Endothelial cell (in vitro differentiated cells): Measurements from ENCODE around the gene CAPN15. TPM values are rescaled to one million over a fixed set of nuclear protein-coding genes. Genes with fewer than 3 reads are reported as not detected.

ENCODE experiments used
- DNase-seq: peaks from one replicate; pipeline ENCODE4 v3.0.0; 2021; ENCODE audit warnings: low spot score
- H3K27ac Mint-ChIP-seq: one replicate; pipeline ENCODE4 v1.8.0; 2021; ENCODE audit warnings: mixed read lengths, inconsistent platforms; ENCODE audit not compliant: unreplicated experiment
- H3K27me3 Mint-ChIP-seq: one replicate; pipeline ENCODE4 v1.8.0; 2021; ENCODE audit warnings: mild to moderate bottlenecking, moderate library complexity, mixed read lengths, inconsistent platforms; ENCODE audit not compliant: unreplicated experiment
- H3K36me3 Mint-ChIP-seq: one replicate; pipeline ENCODE4 v1.8.0; 2021; ENCODE audit warnings: mild to moderate bottlenecking, low read depth, mixed read lengths, inconsistent platforms; ENCODE audit not compliant: unreplicated experiment
- H3K4me1 Mint-ChIP-seq: one replicate; pipeline ENCODE4 v1.8.0; 2021; ENCODE audit warnings: mild to moderate bottlenecking, mixed read lengths, inconsistent platforms; ENCODE audit not compliant: unreplicated experiment
- H3K4me3 Mint-ChIP-seq: one replicate; pipeline ENCODE4 v1.8.0; 2021; ENCODE audit warnings: mild to moderate bottlenecking, mixed read lengths, inconsistent platforms; ENCODE audit not compliant: unreplicated experiment
- H3K9me3 Mint-ChIP-seq: one replicate; pipeline ENCODE4 v1.8.0; 2021; ENCODE audit warnings: mixed read lengths, inconsistent platforms; ENCODE audit not compliant: unreplicated experiment
- total RNA-seq: library from RNA; stranded (reverse); fragmentation: NEBNext Ultra II Directional; extraction: Animal tissue kit (Norgen Biotek cat#: 25700); gene quantifications from one replicate; pipeline ENCODE4 v1.2.1, GENCODE V29; 2021; ENCODE audit not compliant: unreplicated experiment
- TF ChIP-seq, protein P1 (sequence below): fragments of 200-600 bp; sonication (generic); IDR thresholded peaks from one replicate; pipeline ENCODE4 v1.5.0; 2021; ENCODE audit warnings: antibody characterized with exemption; ENCODE audit not compliant: unreplicated experiment

The CAPN15 gene
- total RNA-seq, 1 donor from 2014 or later: 49.0 TPM

DNA sequence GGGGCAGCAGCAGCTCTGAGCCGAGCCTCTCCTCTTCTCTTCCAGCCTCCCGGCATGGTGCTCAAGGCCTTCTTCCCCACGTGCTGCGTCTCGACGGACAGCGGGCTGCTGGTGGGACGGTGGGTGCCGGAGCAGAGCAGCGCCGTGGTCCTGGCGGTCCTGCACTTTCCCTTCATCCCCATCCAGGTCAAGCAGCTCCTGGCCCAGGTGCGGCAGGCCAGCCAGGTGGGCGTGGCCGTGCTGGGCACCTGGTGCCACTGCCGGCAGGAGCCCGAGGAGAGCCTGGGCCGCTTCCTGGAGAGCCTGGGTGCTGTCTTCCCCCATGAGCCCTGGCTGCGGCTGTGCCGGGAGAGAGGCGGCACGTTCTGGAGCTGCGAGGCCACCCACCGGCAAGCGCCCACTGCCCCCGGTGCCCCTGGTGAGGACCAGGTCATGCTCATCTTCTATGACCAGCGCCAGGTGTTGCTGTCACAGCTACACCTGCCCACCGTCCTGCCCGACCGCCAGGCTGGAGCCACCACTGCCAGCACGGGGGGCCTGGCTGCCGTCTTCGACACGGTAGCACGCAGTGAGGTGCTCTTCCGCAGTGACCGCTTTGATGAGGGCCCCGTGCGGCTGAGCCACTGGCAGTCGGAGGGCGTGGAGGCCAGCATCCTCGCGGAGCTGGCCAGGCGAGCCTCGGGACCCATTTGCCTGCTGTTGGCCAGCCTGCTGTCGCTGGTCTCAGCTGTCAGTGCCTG lies 46.7 kb downstream of the CAPN15 start:
- H3K36me3 Mint-ChIP-seq: no peaks in the 10 kb centered on the region
- TF ChIP-seq, protein P1, sequence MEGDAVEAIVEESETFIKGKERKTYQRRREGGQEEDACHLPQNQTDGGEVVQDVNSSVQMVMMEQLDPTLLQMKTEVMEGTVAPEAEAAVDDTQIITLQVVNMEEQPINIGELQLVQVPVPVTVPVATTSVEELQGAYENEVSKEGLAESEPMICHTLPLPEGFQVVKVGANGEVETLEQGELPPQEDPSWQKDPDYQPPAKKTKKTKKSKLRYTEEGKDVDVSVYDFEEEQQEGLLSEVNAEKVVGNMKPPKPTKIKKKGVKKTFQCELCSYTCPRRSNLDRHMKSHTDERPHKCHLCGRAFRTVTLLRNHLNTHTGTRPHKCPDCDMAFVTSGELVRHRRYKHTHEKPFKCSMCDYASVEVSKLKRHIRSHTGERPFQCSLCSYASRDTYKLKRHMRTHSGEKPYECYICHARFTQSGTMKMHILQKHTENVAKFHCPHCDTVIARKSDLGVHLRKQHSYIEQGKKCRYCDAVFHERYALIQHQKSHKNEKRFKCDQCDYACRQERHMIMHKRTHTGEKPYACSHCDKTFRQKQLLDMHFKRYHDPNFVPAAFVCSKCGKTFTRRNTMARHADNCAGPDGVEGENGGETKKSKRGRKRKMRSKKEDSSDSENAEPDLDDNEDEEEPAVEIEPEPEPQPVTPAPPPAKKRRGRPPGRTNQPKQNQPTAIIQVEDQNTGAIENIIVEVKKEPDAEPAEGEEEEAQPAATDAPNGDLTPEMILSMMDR: no peak
- no peak overlapping the region for H3K27ac Mint-ChIP-seq

DNA sequence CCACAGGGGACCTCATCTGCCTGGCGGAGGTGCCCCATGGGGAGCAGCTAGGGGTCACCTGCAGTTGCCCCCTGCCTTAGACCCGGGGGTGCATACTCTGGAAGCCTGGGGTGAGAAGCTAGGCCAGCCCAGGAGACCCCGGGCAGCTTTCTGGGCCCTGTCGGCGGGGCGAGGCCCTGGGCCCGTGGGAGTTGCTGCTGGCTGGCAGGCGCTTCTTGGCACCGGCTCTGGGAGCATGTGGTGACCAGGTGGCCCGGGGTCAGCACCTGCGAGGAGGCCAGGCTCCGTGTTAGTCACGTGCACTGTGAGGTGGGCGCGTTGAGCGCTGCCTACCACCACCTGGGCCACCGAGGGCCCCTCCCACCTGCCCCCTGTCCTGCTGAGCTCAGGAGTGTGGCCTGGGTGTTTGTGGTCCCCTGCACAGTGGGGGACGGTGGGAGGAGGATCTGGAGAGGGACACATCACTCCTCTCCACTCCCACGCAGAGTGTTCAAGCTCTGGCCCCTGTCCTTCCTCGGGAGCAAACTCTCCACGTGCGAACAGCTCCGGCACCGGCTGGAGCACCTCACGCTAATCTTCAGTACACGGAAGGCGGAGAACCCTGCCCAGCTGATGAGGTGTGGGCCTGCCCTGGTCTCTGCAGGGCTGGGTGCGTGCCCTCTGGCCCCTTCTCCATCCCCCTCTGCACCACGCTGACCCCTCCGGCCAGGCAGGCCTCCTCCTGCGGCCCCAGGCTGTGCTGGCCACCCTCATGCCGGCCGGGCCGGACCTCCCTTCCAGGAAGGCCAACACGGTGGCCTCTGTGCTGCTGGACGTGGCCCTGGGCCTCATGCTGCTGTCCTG lies 48.1 kb downstream of the CAPN15 start:
- H3K9me3 Mint-ChIP-seq: no peaks in the 10 kb centered on the region
- no peaks in the 10 kb centered on the region for H3K36me3 Mint-ChIP-seq
- H3K4me1 Mint-ChIP-seq: peaks cover 10% of the 10 kb centered on the region
- TF ChIP-seq, protein P1: no peak
- peaks cover 8% of the 10 kb centered on the region for H3K27me3 Mint-ChIP-seq
- no peak overlapping the region for H3K4me3 Mint-ChIP-seq
- DNase-seq: no peak
- no peak overlapping the region for H3K27ac Mint-ChIP-seq

More for the DNA sequence above, 46.7 kb downstream of the CAPN15 start:
- no peak for DNase-seq
- Mint-ChIP-seq H3K9me3 (no peaks in the 10 kb centered on the region), H3K27me3 (peaks cover 8% of the 10 kb centered on the region), H3K4me3 (no peak overlapping the region), H3K4me1 (peaks cover 10% of the 10 kb centered on the region)

DNA sequence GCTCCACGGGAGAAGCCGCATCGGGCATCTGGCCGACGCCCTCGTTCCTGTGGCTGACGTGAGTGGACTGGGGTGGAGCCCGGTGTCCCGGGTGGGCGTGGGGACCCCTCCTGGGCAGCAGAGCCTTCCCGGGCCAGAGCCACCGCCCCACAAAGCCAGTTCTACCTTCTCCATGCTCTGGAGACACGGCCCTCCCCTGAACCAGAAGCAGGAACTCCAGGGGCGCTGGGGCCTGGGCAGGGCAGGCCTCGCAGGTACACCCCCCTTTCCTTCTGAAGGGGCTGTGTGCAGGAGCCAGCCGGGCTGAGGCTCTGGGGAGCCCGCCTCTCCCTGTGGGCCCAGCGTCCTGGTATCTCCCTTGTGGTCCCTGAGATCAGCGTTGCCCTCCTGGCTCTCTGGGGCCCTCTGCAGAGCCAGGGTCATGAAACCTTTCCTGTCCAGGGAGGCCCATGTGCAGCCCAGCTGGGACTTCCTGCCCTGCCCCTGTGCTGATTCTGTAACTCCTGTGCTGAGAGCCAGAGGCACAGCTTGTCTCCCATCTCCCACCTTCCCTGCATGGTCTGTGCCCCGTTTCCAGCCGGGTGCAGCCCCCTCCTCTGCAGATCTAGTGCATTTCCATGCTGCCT lies 48.8 kb downstream of the CAPN15 start:
- no peak overlapping the region for H3K4me3 Mint-ChIP-seq
- DNase-seq: no peak
- no peaks in the 10 kb centered on the region for H3K9me3 Mint-ChIP-seq
- H3K27me3 Mint-ChIP-seq: peaks cover 8% of the 10 kb centered on the region
- H3K36me3 Mint-ChIP-seq: no peaks in the 10 kb centered on the region
- H3K27ac Mint-ChIP-seq: no peak overlapping the region
- TF ChIP-seq, protein P1: no peak
- H3K4me1 Mint-ChIP-seq: peaks cover 7% of the 10 kb centered on the region

DNA sequence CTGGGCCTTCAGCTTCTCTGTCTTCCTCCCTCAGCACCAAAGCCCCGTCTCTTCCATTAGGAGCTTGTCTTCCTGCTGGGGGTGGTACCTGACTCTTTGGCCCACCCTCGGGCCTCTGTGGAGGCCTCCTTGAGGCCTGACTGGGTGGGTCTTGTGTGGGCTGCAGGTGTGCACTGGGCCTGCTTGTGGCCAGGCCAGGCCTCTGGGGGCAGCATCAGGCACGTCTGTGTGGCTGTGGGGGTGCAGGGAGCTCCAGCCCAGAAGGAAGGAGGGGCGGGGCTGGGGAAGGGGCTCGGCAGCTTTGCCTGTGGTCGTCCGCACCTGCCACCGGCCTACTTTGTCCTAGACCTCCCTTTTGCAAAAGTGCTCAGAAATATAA lies 49.3 kb downstream of the CAPN15 start:
- no peak overlapping the region for H3K27ac Mint-ChIP-seq
- peaks cover 4% of the 10 kb centered on the region for H3K4me1 Mint-ChIP-seq
- DNase-seq: no peak
- no peaks in the 10 kb centered on the region for H3K9me3 Mint-ChIP-seq
- H3K4me3 Mint-ChIP-seq: no peak overlapping the region
- no peaks in the 10 kb centered on the region for H3K36me3 Mint-ChIP-seq
- TF ChIP-seq, protein P1: no peak
- H3K27me3 Mint-ChIP-seq: peaks cover 5% of the 10 kb centered on the region
